Choroid plexus epithelial cell (primary cell): ENCODE measurements around the gene OR52A1.
A peak's percentile ranks its signal among the peaks of the same experiment; 100 is the strongest.

Source experiments
- DNase-seq: peaks from one replicate; pipeline ENCODE4 v3.0.0-alpha.2; 2010; ENCODE audit warnings: low read depth
- H3K4me3 ChIP-seq: 2 replicates; pipeline ENCODE4 v1.5.1; 2011; ENCODE audit warnings: low read depth, mild to moderate bottlenecking, control low read depth, low read length, moderate library complexity
- TF ChIP-seq, protein P1 (sequence below): conservative IDR thresholded peaks from 2 replicates; pipeline ENCODE4 v1.5.1; 2011; ENCODE audit warnings: low read depth, mild to moderate bottlenecking, control low read depth, inconsistent platforms, low read length, moderate library complexity

The OR52A1 gene

DNA sequence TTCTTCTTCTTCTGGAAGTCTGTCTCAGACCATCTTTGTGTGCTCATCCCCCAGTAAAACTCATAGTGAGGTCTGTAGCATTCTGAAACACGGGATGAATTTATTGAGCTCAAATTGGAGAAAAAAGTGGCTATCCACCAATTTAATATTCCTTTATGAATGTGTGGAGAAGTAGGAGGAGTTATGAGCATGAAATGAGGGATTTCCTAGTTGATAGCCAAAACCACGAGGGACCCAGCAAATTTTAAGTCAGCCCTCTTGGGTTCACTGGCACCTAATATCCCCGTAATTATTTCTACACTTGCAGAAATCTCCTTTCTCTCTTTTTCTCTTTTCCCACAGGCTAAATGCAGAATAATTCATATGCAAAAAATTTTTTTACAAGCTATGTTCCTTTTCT is at the start of gene OR52A1:
OR52A1 (minus strand) TSS at position 101 of the 400 bp plus-strand sequence. CDS start 2,388 bp downstream, outside the sequence.
- DNase-seq, result no peak
- TF ChIP-seq, protein P1, sequence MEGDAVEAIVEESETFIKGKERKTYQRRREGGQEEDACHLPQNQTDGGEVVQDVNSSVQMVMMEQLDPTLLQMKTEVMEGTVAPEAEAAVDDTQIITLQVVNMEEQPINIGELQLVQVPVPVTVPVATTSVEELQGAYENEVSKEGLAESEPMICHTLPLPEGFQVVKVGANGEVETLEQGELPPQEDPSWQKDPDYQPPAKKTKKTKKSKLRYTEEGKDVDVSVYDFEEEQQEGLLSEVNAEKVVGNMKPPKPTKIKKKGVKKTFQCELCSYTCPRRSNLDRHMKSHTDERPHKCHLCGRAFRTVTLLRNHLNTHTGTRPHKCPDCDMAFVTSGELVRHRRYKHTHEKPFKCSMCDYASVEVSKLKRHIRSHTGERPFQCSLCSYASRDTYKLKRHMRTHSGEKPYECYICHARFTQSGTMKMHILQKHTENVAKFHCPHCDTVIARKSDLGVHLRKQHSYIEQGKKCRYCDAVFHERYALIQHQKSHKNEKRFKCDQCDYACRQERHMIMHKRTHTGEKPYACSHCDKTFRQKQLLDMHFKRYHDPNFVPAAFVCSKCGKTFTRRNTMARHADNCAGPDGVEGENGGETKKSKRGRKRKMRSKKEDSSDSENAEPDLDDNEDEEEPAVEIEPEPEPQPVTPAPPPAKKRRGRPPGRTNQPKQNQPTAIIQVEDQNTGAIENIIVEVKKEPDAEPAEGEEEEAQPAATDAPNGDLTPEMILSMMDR, result no peak
- H3K4me3 ChIP-seq, result no peak within 1 kb of the TSS

DNA sequence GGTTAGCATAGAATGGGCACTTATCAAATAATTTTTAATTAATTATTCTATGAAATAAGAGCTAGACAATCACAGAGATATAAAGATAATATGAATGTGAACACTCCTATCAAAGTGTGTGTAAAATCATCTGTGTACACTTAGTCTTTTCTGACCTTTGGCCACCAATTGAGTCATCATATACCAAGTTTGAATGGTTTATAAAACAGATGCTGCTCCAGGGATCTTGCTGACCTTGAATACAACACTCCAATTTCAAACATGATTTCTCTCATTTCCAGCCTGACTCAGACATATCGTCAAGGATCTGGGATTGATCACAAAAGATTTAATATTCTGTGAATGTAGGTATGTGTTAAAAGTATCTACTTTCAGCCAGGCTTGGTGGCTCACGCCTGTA is 48.8 kb upstream of the OR52A1 start:
- no peak for DNase-seq
- no peak overlapping the region for H3K4me3 ChIP-seq
- TF ChIP-seq, protein P1, result no peak

GRCh38 chr11:5200582-5200981 is 46.0 kb upstream of the OR52A1 start, which contains the start of gene OR51V1:
TSS of gene OR51V1 (minus strand) at chr11:5200682. CDS start at chr11:5200682, 0 bp downstream.
- DNase-seq, result no peak
- TF ChIP-seq, protein P1, result no peak
- no peak within 1 kb of the TSS for H3K4me3 ChIP-seq

GRCh38 chr11:5198285-5198684 is 43.7 kb upstream of the OR52A1 start:
- no peak overlapping the region for H3K4me3 ChIP-seq
- DNase-seq, result no peak
- TF ChIP-seq, protein P1, result no peak

DNA sequence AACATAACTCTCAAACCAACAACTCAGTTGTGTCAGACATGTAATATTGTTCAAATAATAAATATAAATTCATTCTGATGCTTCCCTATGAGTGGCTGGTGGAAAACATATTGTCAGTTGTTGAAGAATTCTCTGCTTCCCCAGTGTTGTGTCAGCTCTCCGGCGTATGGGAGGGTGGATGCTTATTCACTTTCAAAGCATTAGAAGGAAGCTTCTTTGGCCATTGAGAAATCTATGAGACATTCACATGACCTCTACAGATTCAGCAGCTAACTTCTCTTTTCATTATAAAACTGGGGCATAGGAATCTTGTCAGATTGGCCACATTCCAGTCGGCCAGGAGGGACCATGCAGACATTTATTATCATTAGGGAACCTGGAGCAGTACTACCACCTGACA is 43.0 kb upstream of the OR52A1 start:
- H3K4me3 ChIP-seq, result no peak overlapping the region
- TF ChIP-seq, protein P1, result no peak
- peak; percentile 74 for DNase-seq

DNA sequence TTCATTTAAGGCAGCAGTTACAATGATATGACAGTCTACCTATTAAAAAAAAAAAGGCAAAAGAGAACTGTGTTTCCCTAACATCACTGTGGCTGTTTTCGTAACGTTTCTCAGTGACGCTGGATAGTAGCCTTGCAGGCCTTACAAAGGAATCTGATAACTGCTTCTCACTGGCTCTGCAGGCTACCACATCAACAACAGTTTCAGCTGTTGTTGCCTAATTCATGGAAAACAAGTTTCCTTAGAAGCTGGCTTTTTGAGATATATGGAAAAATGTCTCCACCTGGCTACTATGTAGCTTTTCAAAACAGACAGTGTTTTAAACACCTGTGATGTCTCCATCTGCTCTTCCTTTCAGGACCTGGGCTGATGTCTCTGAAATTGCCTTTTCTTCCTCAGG is 42.2 kb upstream of the OR52A1 start:
- TF ChIP-seq, protein P1, result no peak
- H3K4me3 ChIP-seq, result no peak overlapping the region
- peak; percentile 36 for DNase-seq

DNA sequence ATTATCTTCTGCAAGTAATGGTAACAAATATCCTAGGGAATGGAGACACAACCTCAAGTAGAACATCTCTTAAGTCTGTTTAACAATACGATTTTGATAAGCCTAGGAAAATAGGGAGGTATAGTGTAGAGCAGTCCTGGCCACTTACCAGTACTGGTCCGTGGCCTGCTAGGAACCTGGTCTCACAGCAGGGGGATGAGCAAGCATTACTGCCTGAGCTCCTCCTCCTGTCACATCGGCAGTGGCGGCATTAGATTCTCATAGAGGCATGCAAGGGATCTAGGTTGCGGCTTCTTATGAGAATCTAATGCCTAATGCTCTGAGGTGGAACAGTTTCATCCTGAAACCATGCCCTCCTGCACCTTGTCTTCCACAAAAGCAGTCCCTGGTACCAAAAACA is 41.5 kb upstream of the OR52A1 start:
- no peak for DNase-seq
- no peak overlapping the region for H3K4me3 ChIP-seq
- TF ChIP-seq, protein P1, result no peak
